Liver (tissue), 2 donors: ENCODE measurements around the gene OLR1.

ENCODE experiments used
- FOXA1 ChIP-seq: IDR thresholded peaks from 2 replicates; pipeline ENCODE4 v1.6.1; 2016; ENCODE audit warnings: antibody characterized with exemption
- REST ChIP-seq: IDR thresholded peaks from 2 replicates; pipeline ENCODE4 v1.6.1; 2016; ENCODE audit warnings: antibody characterized with exemption, mild to moderate bottlenecking
- TF ChIP-seq, protein P1 (sequence below): fragments of 150-350 bp; IDR thresholded peaks from 2 replicates; pipeline ENCODE4 v1.5.1; 2017; ENCODE audit warnings: improper control_type of control experiment, low read depth, low read length; ENCODE audit not compliant: missing input control
- donor health status: healthy.

GRCh38 chr12:10178821-10179220, 6.9 kb upstream of the OLR1 start, which contains the start of gene TMEM52B:
- TF ChIP-seq, protein P1, sequence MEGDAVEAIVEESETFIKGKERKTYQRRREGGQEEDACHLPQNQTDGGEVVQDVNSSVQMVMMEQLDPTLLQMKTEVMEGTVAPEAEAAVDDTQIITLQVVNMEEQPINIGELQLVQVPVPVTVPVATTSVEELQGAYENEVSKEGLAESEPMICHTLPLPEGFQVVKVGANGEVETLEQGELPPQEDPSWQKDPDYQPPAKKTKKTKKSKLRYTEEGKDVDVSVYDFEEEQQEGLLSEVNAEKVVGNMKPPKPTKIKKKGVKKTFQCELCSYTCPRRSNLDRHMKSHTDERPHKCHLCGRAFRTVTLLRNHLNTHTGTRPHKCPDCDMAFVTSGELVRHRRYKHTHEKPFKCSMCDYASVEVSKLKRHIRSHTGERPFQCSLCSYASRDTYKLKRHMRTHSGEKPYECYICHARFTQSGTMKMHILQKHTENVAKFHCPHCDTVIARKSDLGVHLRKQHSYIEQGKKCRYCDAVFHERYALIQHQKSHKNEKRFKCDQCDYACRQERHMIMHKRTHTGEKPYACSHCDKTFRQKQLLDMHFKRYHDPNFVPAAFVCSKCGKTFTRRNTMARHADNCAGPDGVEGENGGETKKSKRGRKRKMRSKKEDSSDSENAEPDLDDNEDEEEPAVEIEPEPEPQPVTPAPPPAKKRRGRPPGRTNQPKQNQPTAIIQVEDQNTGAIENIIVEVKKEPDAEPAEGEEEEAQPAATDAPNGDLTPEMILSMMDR: no peak
- no peak for TF ChIP-seq FOXA1
- no peak for TF ChIP-seq REST
